CD14-positive monocyte (primary cell): Measurements from ENCODE around the gene FBXW4. TPM values are rescaled to one million over a fixed set of nuclear protein-coding genes. Genes with fewer than 3 reads are reported as not detected.

Experiments used
- DNase-seq, 3 donors: peaks; one replicate each; pipeline ENCODE4 v3.0.0-alpha.2; 2011 to 2022
- H2AFZ ChIP-seq: 2 replicates; pipeline ENCODE4 v1.6.0; 2012; ENCODE audit warnings: mild to moderate bottlenecking, low read depth, low read length, inconsistent platforms; ENCODE audit not compliant: insufficient read depth, poor library complexity, severe bottlenecking
- H3K27ac ChIP-seq, 2 donors: 1 replicate in 1 of 2; 2 replicates in 1 of 2; pipeline ENCODE4 v1.5.1; 2012 to 2013; ENCODE audit warnings: low read length in 2 of 2, control low read depth in 1 of 2, inconsistent platforms in 1 of 2, low read depth in 1 of 2, mild to moderate bottlenecking in 1 of 2
- H3K27me3 ChIP-seq, 2 donors: one replicate each; pipeline versions ENCODE4 v1.6.0 to v1.6.1; 2011 to 2013; ENCODE audit warnings: low read length in 2 of 2; ENCODE audit not compliant: control insufficient read depth in 2 of 2, insufficient read depth in 2 of 2
- H3K36me3 ChIP-seq, 2 donors: replicated peaks in 1 of 2; 1 replicate in 1 of 2; 2 replicates in 1 of 2; pipeline versions ENCODE4 v1.5.1 to v1.6.1; 2012 to 2013; ENCODE audit warnings: low read length in 2 of 2, control low read depth in 1 of 2, inconsistent platforms in 1 of 2, mild to moderate bottlenecking in 1 of 2; ENCODE audit not compliant: insufficient read depth in 2 of 2, control insufficient read depth in 1 of 2
- H3K4me1 ChIP-seq, 2 donors: 1 replicate in 1 of 2; 2 replicates in 1 of 2; pipeline versions ENCODE4 v1.5.1 to v1.6.1; 2012 to 2013; ENCODE audit warnings: low read length in 2 of 2, control low read depth in 1 of 2, inconsistent platforms in 1 of 2, mild to moderate bottlenecking in 1 of 2, moderate library complexity in 1 of 2; ENCODE audit not compliant: insufficient read depth in 2 of 2, control insufficient read depth in 1 of 2
- H3K4me2 ChIP-seq: replicated peaks from 2 replicates; pipeline ENCODE3; 2012; ENCODE audit warnings: low read length, moderate library complexity, mild to moderate bottlenecking; ENCODE audit not compliant: poor library complexity, severe bottlenecking; ENCODE audit errors: extremely low read depth
- H3K4me3 ChIP-seq, 3 experiments: fragments of 200-600 bp in 1 of 3; sonication (generic) in 1 of 3; replicated peaks in 1 of 3; 1 replicate in 2 of 3; 2 replicates in 1 of 3; pipeline ENCODE4 v1.5.1; 2011 to 2013; ENCODE audit warnings: low read length in 3 of 3, mild to moderate bottlenecking in 3 of 3, control low read depth in 2 of 3, low read depth in 2 of 3, inconsistent platforms in 1 of 3, moderate library complexity in 1 of 3
- H3K79me2 ChIP-seq: 2 replicates; pipeline ENCODE4 v1.6.0; 2012; ENCODE audit warnings: mild to moderate bottlenecking, control low read depth, inconsistent platforms, low read length, moderate library complexity; ENCODE audit not compliant: insufficient read depth
- H3K9ac ChIP-seq: 2 replicates; pipeline ENCODE4 v1.6.0; 2017; ENCODE audit warnings: low read length, mild to moderate bottlenecking; ENCODE audit not compliant: insufficient read depth, poor library complexity, severe bottlenecking
- H3K9me3 ChIP-seq, 2 donors: replicated peaks in 1 of 2; 1 replicate in 1 of 2; 2 replicates in 1 of 2; pipeline versions ENCODE4 v1.5.1 to v1.6.1; 2012 to 2013; ENCODE audit warnings: low read length in 2 of 2, control low read depth in 1 of 2; ENCODE audit not compliant: control insufficient read depth in 1 of 2, insufficient read depth in 1 of 2
- H4K20me1 ChIP-seq: 2 replicates; pipeline ENCODE4 v1.6.0; 2012; ENCODE audit warnings: mild to moderate bottlenecking, low read length, control low read depth, moderate library complexity; ENCODE audit not compliant: insufficient read depth
- H3K27ac Mint-ChIP-seq, 7 donors: one replicate each; pipeline ENCODE4 v1.8.0; 2020; ENCODE audit warnings: mild to moderate bottlenecking in 7 of 7, mixed read lengths in 7 of 7, moderate library complexity in 6 of 7, inconsistent platforms in 2 of 7
- H3K27me3 Mint-ChIP-seq, 3 donors: one replicate each; pipeline ENCODE4 v1.8.0; 2021 to 2022; ENCODE audit warnings: low read depth in 3 of 3, mild to moderate bottlenecking in 3 of 3, mixed read lengths in 3 of 3, moderate library complexity in 3 of 3, inconsistent platforms in 1 of 3
- H3K36me3 Mint-ChIP-seq, 2 donors: one replicate each; pipeline ENCODE4 v1.8.0; 2020; ENCODE audit warnings: mixed read lengths in 2 of 2, inconsistent platforms in 1 of 2, mild to moderate bottlenecking in 1 of 2
- H3K4me1 Mint-ChIP-seq: one replicate; pipeline ENCODE4 v1.8.0; 2020; ENCODE audit warnings: mild to moderate bottlenecking, mixed read lengths
- H3K4me3 Mint-ChIP-seq, 2 donors: one replicate each; pipeline ENCODE4 v1.8.0; 2020; ENCODE audit warnings: mild to moderate bottlenecking in 2 of 2, mixed read lengths in 2 of 2, moderate library complexity in 1 of 2
- H3K9me3 Mint-ChIP-seq, 7 donors: one replicate each; pipeline ENCODE4 v1.8.0; 2020 to 2022; ENCODE audit warnings: mixed read lengths in 7 of 7, mild to moderate bottlenecking in 6 of 7, moderate library complexity in 6 of 7, inconsistent platforms in 2 of 7
- CTCF ChIP-seq: fragments of 200-600 bp; IDR thresholded peaks from one replicate; pipeline ENCODE4 v1.8.0; 2022; ENCODE audit warnings: antibody characterized with exemption, mild to moderate bottlenecking
- WGBS: methylation state at CpG from one replicate; pipeline ENCODE4 v1.1.5; 2013; ENCODE audit warnings: missing lambda C conversion rate; ENCODE audit not compliant: insufficient coverage; 5-methylcytosine and 5-hydroxymethylcytosine counted together
- intact Hi-C, 2 donors: fragments of 100-400 bp; cut with micrococcal nuclease; formaldehyde crosslinking; loops; one replicate each; pipeline versions ENCODE4 v1.15.0 to v1.15.1; 2023
- polyA plus RNA-seq, 3 donors: library from polyadenylated mRNA; depleted of rRNA in 1 of 3; unstranded in 2 of 3; stranded (reverse) in 1 of 3; fragments of 300-500 nt in 2 of 3; fragments of >200 nt in 1 of 3; fragmentation: Illumina TruSeq in 2 of 3; gene quantifications; 1 replicate in 2 of 3; 2 replicates in 1 of 3; pipeline ENCODE4 v1.2.3, GENCODE V29; 2012 to 2021

Gene FBXW4
- polyA plus RNA-seq, 3 donors: 1.1 to 30.8 (median 1.8) TPM

- Histone ChIP-seq H3K4me2 (no peak overlapping the region), H2AFZ (no peak overlapping the region), H3K4me1 (peaks cover 0 to 4% of the 10 kb centered on the region in 2 donors), H3K79me2 (no peaks in the 10 kb centered on the region), H3K9me3 (peaks cover 0 to 10% of the 10 kb centered on the region in 2 donors), H4K20me1 (no peaks in the 10 kb centered on the region), H3K4me3 (no peak overlapping the region), H3K27ac (no peak overlapping the region), H3K9ac (no peak overlapping the region), H3K27me3 (peaks cover 26 to 40% of the 10 kb centered on the region in 2 donors), H3K36me3 (no peaks in the 10 kb centered on the region)
- TF ChIP-seq CTCF: no peak
- intact Hi-C loops: loop anchor here in 1 of 2 donors (10.0 kb wide), 1 partner anchor 289 kb away; no protein-coding TSS in a partner anchor
- H3K27ac Mint-ChIP-seq: no peak overlapping the region
- H3K36me3 Mint-ChIP-seq: peaks cover 0 to 4% of the 10 kb centered on the region in 2 donors
- peaks cover 0 to 7% (median 2%) of the 10 kb centered on the region in 7 donors for H3K9me3 Mint-ChIP-seq
- 90% methylated on average over 3 of the region's 11 CpGs for WGBS
- peaks cover 45 to 63% (median 60%) of the 10 kb centered on the region in 3 donors for H3K27me3 Mint-ChIP-seq
- DNase-seq: no peak
- no peak overlapping the region for H3K4me3 Mint-ChIP-seq
- H3K4me1 Mint-ChIP-seq: peaks cover 7% of the 10 kb centered on the region
Observed at GRCh38 chr10:101563497-101564040, 131.4 kb downstream of the FBXW4 start.

- Histone ChIP-seq H3K79me2 (no peaks in the 10 kb centered on the region), H3K9ac (no peak overlapping the region), H3K36me3 (no peaks in the 10 kb centered on the region), H3K4me1 (peaks cover 0 to 7% of the 10 kb centered on the region in 2 donors), H3K9me3 (peaks cover 0 to 10% of the 10 kb centered on the region in 2 donors), H3K4me2 (no peak overlapping the region), H3K4me3 (no peak overlapping the region), H4K20me1 (no peaks in the 10 kb centered on the region), H2AFZ (no peak overlapping the region), H3K27me3 (peaks cover 21 to 35% of the 10 kb centered on the region in 2 donors), H3K27ac (no peak overlapping the region)
- H3K4me1 Mint-ChIP-seq: peaks cover 12% of the 10 kb centered on the region
- peaks cover 0 to 4% of the 10 kb centered on the region in 2 donors for H3K36me3 Mint-ChIP-seq
- no peak overlapping the region for H3K4me3 Mint-ChIP-seq
- peaks cover 39 to 57% (median 54%) of the 10 kb centered on the region in 3 donors for H3K27me3 Mint-ChIP-seq
- intact Hi-C loops: loop anchor here in 1 of 2 donors (10.0 kb wide), 1 partner anchor 288 kb away; no protein-coding TSS in a partner anchor
- H3K27ac Mint-ChIP-seq: no peak overlapping the region
- H3K9me3 Mint-ChIP-seq: peaks cover 0 to 7% (median 2%) of the 10 kb centered on the region in 7 donors
- TF ChIP-seq CTCF: no peak
- 60% methylated on average over 1 of the region's 3 CpGs for WGBS
- DNase-seq: no peak
Observed at GRCh38 chr10:101563007-101563406, 132.0 kb downstream of the FBXW4 start.
